Kidney epithelial cell (primary cell): ENCODE results near the gene RAB3C. TPM values are rescaled to one million over a fixed set of nuclear protein-coding genes. Genes with fewer than 3 reads are reported as not detected.

Experiments used
- DNase-seq: peaks from one replicate; pipeline ENCODE4 v3.0.0-alpha.2; 2010; ENCODE audit warnings: low read depth
- H3K27me3 ChIP-seq: 2 replicates; pipeline ENCODE4 v1.6.0; 2011; ENCODE audit warnings: low read length; ENCODE audit not compliant: control insufficient read depth, insufficient read depth
- H3K36me3 ChIP-seq: 2 replicates; pipeline ENCODE4 v1.5.1; 2011; ENCODE audit warnings: low read length; ENCODE audit not compliant: control insufficient read depth, insufficient read depth
- H3K4me3 ChIP-seq: 2 replicates; pipeline ENCODE4 v1.5.1; 2011; ENCODE audit warnings: low read depth, mild to moderate bottlenecking, control low read depth, low read length
- total RNA-seq: library from RNA; depleted of rRNA; stranded (reverse); fragments of >200 nt; gene quantifications from 2 replicates; pipeline ENCODE4 v1.2.3, GENCODE V29; 2015
- TF ChIP-seq, protein P1 (sequence below): IDR thresholded peaks from 2 replicates; pipeline ENCODE4 v1.5.1; 2011; ENCODE audit warnings: mild to moderate bottlenecking, moderate library complexity, low read length, control low read depth, inconsistent platforms; ENCODE audit not compliant: insufficient read depth, poor library complexity, severe bottlenecking

Gene RAB3C
- total RNA-seq, 1 donor from 2014 or later, result 0.04 TPM

GRCh38 chr5:58774937-58775336 lies 192.1 kb downstream of the RAB3C start:
- no peak for DNase-seq
- TF ChIP-seq, protein P1, sequence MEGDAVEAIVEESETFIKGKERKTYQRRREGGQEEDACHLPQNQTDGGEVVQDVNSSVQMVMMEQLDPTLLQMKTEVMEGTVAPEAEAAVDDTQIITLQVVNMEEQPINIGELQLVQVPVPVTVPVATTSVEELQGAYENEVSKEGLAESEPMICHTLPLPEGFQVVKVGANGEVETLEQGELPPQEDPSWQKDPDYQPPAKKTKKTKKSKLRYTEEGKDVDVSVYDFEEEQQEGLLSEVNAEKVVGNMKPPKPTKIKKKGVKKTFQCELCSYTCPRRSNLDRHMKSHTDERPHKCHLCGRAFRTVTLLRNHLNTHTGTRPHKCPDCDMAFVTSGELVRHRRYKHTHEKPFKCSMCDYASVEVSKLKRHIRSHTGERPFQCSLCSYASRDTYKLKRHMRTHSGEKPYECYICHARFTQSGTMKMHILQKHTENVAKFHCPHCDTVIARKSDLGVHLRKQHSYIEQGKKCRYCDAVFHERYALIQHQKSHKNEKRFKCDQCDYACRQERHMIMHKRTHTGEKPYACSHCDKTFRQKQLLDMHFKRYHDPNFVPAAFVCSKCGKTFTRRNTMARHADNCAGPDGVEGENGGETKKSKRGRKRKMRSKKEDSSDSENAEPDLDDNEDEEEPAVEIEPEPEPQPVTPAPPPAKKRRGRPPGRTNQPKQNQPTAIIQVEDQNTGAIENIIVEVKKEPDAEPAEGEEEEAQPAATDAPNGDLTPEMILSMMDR, result no peak

GRCh38 chr5:58775701-58776262 lies 192.9 kb downstream of the RAB3C start:
- peaks cover 3% of the 10 kb centered on the region for H3K27me3 ChIP-seq
- TF ChIP-seq, protein P1, result no peak
- H3K36me3 ChIP-seq, result no peaks in the 10 kb centered on the region
- DNase-seq, result no peak
- H3K4me3 ChIP-seq, result no peak overlapping the region

More at GRCh38 chr5:58774937-58775336, 192.1 kb downstream of the RAB3C start:
- H3K36me3 ChIP-seq, result no peaks in the 10 kb centered on the region
- H3K27me3 ChIP-seq, result peaks cover 3% of the 10 kb centered on the region
- H3K4me3 ChIP-seq, result no peak overlapping the region

DNA sequence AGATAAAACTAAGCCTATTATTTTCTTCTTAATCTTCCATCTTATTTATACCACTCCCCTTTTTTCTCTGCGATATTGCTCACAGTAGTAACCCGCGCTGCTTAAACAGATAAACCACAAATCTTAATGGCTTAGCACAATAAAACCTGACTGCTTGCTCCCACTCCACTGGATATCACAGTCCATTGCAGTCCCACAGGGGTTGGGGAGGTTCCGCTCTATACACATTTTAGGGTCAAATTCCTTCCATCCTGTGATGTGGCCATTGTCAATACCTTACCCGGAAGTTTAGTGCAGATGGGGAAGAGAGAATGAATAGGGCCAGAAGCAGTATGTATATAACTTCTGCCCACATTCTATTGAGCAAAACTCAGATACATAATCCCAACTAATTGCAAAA lies 193.7 kb downstream of the RAB3C start:
- H3K4me3 ChIP-seq, result no peak overlapping the region
- H3K36me3 ChIP-seq, result no peaks in the 10 kb centered on the region
- no peak for DNase-seq
- H3K27me3 ChIP-seq, result peaks cover 3% of the 10 kb centered on the region
- TF ChIP-seq, protein P1, result no peak

DNA sequence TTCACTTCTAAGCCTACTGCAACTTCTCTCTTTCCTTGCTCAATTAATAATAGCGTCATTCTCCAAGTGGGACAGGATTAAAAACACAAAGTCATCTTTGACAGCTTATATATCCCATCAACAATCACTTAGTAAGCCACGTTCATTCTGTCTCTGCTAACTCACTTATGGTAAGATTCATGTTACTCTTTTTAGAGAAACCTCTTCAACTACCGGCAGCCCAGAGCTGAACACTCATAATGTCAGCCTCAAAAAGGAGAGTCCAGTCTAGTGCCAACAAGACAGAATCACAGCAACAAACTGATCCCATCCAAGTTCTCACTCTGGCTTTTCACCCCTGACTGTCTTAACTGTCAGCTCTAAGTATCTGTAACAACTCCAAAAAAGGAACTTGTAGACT lies 196.0 kb downstream of the RAB3C start:
- peaks cover 3% of the 10 kb centered on the region for H3K27me3 ChIP-seq
- no peaks in the 10 kb centered on the region for H3K36me3 ChIP-seq
- DNase-seq, result no peak
- TF ChIP-seq, protein P1, result no peak
- H3K4me3 ChIP-seq, result no peak overlapping the region

DNA sequence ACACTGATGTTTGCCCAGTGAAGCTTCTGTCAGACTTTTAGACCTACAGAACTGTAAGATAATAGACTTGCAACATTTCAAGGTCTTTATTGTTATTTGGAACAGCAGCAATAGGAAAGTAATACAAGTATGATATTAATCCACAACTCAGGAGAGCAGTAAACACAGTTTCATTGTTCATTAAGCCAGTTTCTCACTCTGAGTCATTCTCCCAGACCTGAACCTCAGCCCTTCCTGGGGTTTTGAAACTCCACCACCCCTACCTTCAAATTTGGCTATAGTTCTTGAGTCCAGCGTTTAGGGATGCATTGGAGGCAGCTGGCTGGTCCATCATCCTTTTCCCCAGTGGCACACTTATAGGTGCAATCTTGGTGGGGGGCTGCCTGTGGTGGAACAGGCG lies 203.2 kb downstream of the RAB3C start:
- Histone ChIP-seq H3K36me3 (no peaks in the 10 kb centered on the region), H3K27me3 (no peaks in the 10 kb centered on the region), H3K4me3 (no peak overlapping the region)
- no peak for DNase-seq
- TF ChIP-seq, protein P1, result no peak

DNA sequence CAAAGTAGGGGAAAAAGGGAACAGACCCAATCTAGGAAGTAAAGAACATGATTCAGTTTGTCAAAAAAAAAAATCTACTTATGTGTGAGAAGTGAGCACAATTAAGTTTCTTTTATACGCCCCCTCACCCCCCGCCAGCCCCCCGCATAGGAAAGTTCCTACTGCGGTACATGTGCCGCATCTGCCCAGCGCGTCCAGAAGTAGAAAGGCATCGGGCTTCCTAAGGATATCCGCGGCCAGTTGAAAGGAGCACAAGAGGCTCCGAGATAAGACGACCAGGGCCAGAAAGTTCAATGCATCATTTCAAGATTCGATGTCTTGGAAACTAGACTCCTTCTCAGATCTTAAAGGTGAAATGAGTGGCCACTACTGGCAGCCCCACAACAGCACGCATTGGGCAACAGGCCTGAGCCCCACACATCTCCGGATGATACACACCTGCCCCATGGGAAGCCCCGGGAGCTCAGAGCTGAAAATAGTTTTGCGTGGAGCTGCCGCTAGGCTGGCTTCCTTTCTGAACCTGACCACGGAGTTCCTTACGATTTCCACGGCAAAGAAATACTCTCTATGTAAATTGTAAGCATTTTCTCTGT lies 203.9 kb downstream of the RAB3C start:
- no peak for DNase-seq
- no peaks in the 10 kb centered on the region for H3K36me3 ChIP-seq
- H3K4me3 ChIP-seq, result no peak overlapping the region
- H3K27me3 ChIP-seq, result no peaks in the 10 kb centered on the region
- TF ChIP-seq, protein P1, result no peak
